ENCODE results near the gene CDCA7L. TPM values are rescaled to one million over a fixed set of nuclear protein-coding genes. Genes with fewer than 3 reads are reported as not detected.

CDCA7L gene
- total and polyA plus RNA-seq, 3 donors from 2014 or later = 39.9 to 47.1 (median 46.1) TPM

DNA sequence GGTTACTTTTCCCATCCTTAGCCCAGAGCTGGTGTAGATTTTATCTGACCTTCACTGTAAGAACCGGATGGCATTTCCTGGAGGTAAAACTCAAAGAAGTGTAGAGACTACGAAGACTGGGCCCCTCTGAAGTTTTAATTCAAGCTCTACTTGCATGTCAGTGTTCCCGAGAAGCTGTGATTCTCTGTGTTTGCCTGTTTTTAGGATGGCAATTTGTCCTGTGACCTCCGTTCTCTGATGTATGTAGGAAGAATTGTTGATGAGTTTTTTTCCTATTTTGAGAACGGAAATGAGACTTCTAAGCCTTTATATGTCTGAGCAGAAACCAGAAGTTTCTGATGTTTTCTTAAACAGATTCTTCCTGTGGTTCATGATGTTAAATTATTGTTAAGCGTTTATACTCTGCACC, 94.1 kb downstream of the CDCA7L start:
- intact Hi-C loops (cut with DNase I; ENCODE audit: low total_unique reads) = no loop called here
- 61 to 65% methylated on average over 6 of the region's 6 CpGs for WGBS, 2 donors

More for the DNA sequence above, 94.1 kb downstream of the CDCA7L start:
- Histone ChIP-seq H3K27ac (peak overlapping the region in 1 of 2 donors; percentile 2), H3K4me3 (no peak overlapping the region), H3K4me1 (no peaks in the 10 kb centered on the region), H3K36me3 (ENCODE audit: low read depth, missing control alignments) (no peaks in the 10 kb centered on the region), H3K9me3 (no peaks in the 10 kb centered on the region), H3K27me3 (no peaks in the 10 kb centered on the region)
- no peak for TF ChIP-seq POLR2A (IDR thresholded peaks at IDR 0.05)
- TF ChIP-seq, protein P1, sequence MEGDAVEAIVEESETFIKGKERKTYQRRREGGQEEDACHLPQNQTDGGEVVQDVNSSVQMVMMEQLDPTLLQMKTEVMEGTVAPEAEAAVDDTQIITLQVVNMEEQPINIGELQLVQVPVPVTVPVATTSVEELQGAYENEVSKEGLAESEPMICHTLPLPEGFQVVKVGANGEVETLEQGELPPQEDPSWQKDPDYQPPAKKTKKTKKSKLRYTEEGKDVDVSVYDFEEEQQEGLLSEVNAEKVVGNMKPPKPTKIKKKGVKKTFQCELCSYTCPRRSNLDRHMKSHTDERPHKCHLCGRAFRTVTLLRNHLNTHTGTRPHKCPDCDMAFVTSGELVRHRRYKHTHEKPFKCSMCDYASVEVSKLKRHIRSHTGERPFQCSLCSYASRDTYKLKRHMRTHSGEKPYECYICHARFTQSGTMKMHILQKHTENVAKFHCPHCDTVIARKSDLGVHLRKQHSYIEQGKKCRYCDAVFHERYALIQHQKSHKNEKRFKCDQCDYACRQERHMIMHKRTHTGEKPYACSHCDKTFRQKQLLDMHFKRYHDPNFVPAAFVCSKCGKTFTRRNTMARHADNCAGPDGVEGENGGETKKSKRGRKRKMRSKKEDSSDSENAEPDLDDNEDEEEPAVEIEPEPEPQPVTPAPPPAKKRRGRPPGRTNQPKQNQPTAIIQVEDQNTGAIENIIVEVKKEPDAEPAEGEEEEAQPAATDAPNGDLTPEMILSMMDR (IDR thresholded peaks at IDR 0.05) = no peak
- no peak for DNase-seq

All from testis (tissue), 3 donors.